NCI-H146 (cell line): ENCODE measurements around the gene FYTTD1.

Experiments
- DNase-seq: peaks from one replicate; lab custom pipeline; 2025; lab: John Stamatoyannopoulos, UW

FYTTD1 gene

DNA sequence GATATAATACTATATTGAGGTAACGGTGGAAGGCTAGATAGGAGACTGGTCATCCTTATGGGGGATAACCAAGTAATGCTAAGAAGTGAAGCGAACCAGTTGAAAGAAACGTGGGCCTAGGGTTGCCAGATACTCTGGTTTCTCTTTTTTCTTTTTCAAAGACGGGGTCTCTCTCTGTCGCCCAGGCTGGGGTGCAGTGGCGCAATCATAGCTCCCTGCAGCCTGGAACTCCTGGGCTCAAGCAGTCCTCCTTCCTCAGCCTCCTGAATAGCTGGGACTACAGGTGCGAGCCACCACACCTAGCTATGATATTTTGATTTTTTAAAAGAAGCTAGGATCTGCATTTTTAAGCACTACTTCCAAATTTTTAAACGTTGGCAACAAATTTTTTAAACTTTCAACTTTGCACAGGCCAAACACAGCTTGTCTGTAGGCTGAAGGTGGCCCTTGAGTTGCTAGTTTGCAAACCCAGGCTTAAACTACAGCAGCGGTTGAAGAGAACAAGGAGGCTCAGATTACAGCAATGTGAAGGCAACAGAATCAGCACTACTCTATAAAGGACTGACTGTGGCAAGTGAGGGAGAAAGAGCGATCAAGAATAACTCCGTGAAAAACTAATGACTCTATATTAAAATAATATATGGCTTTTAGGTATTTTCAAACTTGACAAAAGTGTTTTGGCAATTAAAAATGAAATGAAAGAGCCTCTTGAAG lies 11.8 kb upstream of the FYTTD1 start:
- no peak for DNase-seq

DNA sequence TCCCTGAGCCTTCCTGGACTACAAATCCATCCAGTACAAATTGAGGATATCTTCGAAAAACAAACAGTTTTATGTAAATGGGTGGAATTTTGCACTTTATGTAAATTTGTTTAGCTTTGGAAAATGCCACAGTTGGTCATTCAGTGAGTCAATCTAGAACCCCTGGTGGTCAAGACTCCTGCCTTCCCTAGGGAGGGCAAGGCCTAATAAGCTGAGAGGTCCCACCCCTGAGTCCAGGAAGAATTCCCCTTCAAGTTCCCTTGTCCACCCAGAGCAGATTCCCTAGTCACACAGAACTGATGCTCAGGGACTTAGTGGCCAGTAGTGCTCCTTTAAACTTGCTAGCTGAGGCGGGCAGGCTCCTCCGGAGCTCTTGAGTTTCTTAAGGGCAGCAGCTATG lies 6.9 kb upstream of the FYTTD1 start:
- DNase-seq = no peak

GRCh38 chr3:197746209-197746608 lies 3.5 kb upstream of the FYTTD1 start:
- no peak for DNase-seq

DNA sequence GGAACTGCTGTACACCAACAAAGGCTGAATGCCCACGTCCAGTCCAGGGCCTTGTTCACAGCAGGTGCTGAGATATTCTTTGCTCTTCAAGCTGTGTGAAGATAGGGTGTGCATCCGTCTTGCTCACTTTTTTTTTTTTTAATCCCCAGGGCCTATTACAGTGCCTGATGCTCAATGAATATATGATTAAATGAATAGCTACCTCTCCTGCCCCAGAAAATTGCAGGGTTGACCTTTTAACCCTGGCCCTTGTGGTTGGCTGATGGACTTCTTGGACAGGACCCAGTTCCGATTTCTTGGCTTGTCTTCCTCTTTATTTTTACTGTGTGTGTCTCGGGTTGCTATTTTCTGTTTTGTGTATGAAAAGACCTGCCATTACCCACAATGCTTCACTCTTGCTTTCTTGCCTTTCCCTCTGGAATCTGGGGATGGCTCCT lies 2.9 kb upstream of the FYTTD1 start:
- DNase-seq = peak; percentile 11

GRCh38 chr3:197748597-197749314 lies 927 bp upstream of the FYTTD1 start:
- DNase-seq = no peak

DNA sequence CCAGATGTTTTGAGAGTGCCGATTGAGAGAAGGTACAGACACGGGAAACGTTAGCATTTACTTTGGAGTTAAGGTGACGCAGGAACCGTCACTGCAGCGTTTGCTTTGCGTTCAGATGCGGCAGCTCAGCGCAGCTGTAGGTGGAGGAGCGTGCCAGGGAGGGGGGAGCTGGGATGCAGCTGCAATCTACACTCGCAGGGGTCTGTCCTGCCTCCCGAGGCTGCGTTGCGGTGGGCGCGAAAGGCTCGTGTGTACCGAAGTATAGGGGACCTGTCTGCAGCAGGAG lies 425 bp upstream of the FYTTD1 start:
- DNase-seq = peak; percentile 88

DNA sequence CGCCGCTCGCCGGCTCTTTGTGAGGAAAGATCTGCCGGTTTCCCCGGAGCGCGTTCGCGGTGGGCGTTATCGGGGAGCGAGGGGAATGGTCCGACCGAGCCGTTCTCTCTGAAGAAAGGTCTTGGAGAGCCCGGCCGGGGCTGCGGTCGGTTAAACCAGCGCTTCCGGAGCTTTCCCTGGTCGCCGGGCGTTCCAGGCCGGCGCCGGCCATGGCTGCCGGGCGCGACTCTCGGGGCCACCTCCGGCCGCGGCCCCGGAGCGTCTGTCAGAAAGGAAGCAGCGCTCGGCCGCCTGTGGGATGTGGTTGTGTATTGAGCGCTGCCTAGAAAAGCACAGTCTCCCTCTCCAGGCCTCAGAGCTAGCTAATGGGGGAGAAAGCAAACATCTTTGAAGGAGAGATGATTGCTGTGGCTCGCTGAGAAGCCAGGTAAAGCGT lies 731 bp downstream of the FYTTD1 start:
- DNase-seq = peak; percentile 77

DNA sequence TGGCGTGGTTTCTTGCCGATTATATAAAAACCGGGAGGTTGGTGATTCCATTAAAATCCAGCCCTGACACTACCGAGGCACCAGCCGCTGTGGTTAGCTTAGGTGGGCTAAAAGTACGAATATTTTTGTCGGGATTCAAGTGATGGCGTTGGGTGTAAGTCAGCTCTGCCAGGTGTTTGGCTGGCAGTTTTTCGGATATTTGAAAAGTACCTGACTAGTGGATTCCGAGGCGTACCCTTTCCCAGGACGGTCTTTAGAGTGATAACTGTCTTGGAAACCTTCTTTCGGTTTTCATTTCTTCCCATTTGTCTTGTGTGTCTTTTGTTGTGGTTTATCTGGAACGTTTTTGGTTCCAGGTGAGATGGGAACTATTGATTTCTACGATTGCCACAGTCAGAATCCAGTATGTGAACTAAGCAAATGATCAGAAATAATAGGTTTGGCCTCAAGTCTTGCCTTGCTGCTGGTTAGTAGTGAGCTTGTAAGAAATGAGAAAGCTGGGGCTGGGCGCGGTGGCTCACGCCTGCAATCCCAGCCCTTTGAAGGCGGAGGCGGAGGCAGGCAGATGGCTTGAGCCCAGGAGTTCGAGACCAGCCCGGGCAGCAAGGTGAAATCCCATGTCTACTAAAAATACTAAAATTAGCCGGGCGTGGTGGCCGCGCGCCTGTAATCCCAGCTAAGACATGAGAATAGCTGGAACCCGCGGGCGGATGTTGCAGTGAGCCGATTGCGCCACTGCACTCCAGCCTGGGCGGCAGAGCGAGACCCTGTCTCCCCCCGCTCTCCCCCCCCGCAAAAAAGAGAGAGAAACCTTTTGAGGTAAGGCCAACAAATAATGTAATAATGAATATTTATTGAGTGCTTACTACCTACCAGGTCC lies 1.4 kb downstream of the FYTTD1 start:
- DNase-seq = peak; percentile 41

- DNase-seq = no peak
Observed at GRCh38 chr3:197752107-197752506, 2.4 kb downstream of the FYTTD1 start.

DNA sequence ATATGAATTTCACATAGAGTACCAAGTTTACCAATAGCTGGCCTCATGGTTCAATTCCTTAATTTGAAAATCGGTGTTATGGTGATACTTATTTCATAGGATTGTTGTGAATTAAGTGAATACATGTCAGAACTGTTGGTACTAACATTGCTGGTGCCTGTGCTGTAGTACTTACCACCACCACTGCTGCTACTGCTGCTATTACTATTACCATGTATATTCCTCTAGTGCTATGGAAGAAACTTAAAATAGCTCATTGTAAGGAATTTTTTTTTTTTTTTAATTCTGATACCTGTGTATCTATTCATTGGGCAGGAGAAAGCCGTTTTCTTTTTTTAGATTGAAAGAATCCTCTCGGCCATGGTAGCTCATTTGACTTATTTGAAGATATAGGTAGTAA lies 3.6 kb downstream of the FYTTD1 start:
- DNase-seq = no peak

- DNase-seq = no peak
Observed at GRCh38 chr3:197756704-197757103, 7.0 kb downstream of the FYTTD1 start.

- DNase-seq = no peak
Observed at GRCh38 chr3:197758512-197758911, 8.8 kb downstream of the FYTTD1 start.

DNA sequence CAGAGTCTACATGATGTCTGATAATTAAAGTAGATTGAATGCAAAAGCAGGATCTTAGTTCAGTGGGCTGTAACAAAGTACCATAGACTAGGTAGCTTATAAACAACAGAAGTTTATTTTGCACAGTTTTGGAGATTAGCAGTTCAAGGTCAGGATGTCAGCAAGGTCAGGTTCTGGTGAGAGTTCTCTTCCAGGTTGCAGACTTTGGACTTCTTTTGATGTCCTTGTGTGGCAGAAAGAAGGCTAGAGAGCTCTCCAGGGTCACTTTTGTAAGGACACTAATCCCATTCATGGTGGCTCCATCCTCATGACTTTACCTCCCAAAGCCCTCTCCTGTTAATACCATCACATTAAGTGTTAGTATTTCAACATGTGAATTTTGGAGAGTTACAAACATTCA lies 12.1 kb downstream of the FYTTD1 start:
- no peak for DNase-seq

GRCh38 chr3:197775317-197775716 lies 25.6 kb downstream of the FYTTD1 start:
- DNase-seq = no peak

- DNase-seq = no peak
Observed at GRCh38 chr3:197782230-197782629, 32.5 kb downstream of the FYTTD1 start.

DNA sequence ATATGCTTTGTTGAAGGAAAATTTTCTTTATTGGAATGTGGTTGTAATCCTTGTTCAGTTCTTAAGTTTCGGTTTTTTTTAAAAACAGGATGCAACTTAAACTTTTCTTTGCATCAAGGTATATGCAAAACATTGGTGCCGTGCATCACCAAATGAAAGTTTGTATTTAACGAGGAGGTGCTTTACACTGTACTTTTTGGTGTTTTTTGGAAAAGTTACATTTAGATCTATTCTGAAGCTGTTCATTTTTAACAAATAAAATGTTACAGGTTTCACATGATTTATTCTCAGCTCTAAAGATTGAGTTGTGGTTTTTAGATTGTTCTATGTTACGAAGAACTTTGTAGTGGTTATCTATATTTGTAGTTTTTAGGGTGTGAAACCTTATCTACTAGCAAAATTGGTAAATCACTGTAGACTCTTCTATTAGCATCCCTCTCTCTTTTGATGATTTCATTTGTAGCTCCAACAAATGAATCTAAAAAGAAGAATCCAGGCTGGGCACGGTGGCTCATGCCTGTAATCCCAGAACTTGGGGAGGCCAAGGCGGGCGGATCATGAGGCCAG lies 34.4 kb downstream of the FYTTD1 start:
- DNase-seq = no peak

DNA sequence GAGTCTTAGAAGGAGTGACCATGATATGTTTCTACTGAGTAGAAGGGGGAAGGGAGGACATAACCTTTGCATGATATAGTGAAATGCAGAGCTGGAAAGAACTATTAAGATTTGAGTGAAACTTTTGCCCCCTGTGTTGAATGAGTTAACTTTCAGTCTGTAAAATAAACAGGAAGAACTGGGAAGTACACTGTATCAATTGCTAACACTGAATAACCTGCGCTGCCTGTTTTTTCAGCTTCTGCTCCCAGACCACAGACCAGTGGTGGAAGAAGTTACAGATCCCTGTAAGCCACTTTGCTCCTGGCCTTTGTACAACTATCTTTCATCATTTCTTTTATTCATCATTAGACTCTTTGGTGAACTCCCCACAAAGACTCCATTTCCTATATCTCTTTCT lies 37.7 kb downstream of the FYTTD1 start:
- DNase-seq = no peak

- DNase-seq = no peak
Observed at GRCh38 chr3:197789309-197789708, 39.6 kb downstream of the FYTTD1 start.

GRCh38 chr3:197790033-197790432 lies 40.4 kb downstream of the FYTTD1 start:
- DNase-seq = no peak

GRCh38 chr3:197791113-197791891 lies 41.6 kb downstream of the FYTTD1 start, which contains the start of gene LRCH3:
LRCH3 (plus strand) TSS chr3:197791254; CDS start chr3:197791279, 25 bp downstream.
- peak; percentile 91 for DNase-seq

- no peak for DNase-seq
Observed at GRCh38 chr3:197791892-197792647, 42.4 kb downstream of the FYTTD1 start.
